ENCODE measurements around the gene EPB41L1. TPM values are rescaled to one million over a fixed set of nuclear protein-coding genes. Genes with fewer than 3 reads are reported as not detected.

Gene EPB41L1
- total RNA-seq, 1 donor from 2014 or later = 54.8 TPM

DNA sequence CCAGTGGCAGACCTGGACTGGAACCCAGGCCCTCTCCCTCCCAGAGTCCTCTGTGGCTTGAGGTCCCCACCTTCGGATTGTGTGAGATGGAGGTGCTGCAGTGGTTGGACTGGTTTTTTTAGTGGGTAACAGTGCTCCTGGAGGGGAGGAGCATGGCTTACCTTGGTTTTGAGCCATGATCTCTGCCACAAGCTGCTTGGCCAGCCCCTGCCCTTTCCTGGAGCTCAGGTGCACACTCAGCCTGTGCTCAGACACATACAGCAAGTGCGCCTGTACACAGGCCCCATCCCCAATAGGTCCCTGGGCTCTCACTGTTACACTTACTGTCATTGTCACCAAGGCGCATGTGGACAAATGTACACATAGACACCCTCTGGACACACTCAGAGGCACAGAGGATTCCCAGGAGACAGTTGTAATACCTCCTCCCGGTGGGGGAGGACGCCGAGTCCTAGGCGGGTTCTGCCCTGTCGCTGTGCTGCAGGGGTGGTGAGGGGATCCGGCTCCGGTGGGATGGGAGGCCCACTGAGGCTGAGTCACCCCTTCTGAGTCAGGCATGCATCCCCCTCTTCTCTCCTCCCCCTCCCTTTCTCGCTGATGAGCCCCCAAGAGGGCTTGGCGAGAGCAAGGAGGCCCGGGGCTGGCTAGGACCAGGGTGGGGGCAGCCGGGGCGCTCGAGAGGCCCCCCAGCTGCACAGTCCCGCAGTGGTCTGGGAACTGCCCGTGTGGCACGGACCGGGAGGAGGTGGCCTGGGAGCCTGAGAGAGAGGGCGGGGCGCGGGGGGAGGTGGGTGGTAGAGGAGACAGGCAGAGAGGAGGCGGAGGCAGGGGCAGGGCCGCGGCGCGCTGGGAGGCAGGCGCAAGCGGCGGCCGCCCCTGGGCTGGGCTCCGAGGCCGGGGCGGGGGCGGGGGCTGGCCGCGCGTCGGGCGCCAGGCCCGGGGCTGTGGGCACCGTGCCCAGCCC lies 522 bp upstream of the EPB41L1 start:
- no peak for DNase-seq (ENCODE audit: extremely low spot score in 2 of 2)
- Histone ChIP-seq H3K27me3 (no peaks in the 10 kb centered on the region), H3K9me3 (no peaks in the 10 kb centered on the region), H3K4me3 (peak overlapping the region; percentile 64 to 94), H3K27ac (peak overlapping the region; percentile 86), H3K4me1 (peaks cover 43% of the 10 kb centered on the region), H3K36me3 (no peaks in the 10 kb centered on the region)
- intact Hi-C loops (cut with DNase I) = no loop called here
- peak in 1 of 2 donors; percentile 28 for TF ChIP-seq POLR2AphosphoS5 (IDR thresholded peaks at IDR 0.05; ENCODE audit: insufficient read depth in 1 of 2, low read depth in 1 of 2)
- TF ChIP-seq POLR2A (IDR thresholded peaks at IDR 0.05) = no peak
- TF ChIP-seq, protein P1, sequence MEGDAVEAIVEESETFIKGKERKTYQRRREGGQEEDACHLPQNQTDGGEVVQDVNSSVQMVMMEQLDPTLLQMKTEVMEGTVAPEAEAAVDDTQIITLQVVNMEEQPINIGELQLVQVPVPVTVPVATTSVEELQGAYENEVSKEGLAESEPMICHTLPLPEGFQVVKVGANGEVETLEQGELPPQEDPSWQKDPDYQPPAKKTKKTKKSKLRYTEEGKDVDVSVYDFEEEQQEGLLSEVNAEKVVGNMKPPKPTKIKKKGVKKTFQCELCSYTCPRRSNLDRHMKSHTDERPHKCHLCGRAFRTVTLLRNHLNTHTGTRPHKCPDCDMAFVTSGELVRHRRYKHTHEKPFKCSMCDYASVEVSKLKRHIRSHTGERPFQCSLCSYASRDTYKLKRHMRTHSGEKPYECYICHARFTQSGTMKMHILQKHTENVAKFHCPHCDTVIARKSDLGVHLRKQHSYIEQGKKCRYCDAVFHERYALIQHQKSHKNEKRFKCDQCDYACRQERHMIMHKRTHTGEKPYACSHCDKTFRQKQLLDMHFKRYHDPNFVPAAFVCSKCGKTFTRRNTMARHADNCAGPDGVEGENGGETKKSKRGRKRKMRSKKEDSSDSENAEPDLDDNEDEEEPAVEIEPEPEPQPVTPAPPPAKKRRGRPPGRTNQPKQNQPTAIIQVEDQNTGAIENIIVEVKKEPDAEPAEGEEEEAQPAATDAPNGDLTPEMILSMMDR (IDR thresholded peaks at IDR 0.05) = no peak

DNA sequence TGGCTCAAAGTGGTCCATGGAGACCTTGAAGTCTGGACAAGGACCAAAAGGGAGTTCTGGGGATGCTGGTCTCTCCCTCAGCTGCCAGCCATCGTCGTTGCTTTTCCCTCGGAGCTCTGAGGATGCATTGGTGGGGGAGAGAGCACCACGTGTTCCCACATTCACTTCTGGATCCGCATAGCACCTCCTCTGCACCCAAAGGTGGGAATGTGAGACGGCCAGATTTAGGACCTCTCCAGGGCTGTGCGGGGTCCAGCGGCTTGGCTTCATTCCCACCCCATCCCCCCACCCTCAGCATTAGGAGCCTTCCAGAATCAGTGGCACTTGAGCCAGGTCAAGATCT lies 1.1 kb downstream of the EPB41L1 start:
- H3K4me3 ChIP-seq = peak overlapping the region; percentile 64 to 94
- no peaks in the 10 kb centered on the region for H3K27me3 ChIP-seq
- H3K36me3 ChIP-seq = no peaks in the 10 kb centered on the region
- peaks cover 36% of the 10 kb centered on the region for H3K4me1 ChIP-seq
- TF ChIP-seq POLR2AphosphoS5 (IDR thresholded peaks at IDR 0.05; ENCODE audit: insufficient read depth in 1 of 2, low read depth in 1 of 2) (no peak), POLR2A (IDR thresholded peaks at IDR 0.05) (no peak)
- TF ChIP-seq, protein P1 (IDR thresholded peaks at IDR 0.05) = no peak
- no peaks in the 10 kb centered on the region for H3K9me3 ChIP-seq
- no peak for DNase-seq (ENCODE audit: extremely low spot score in 2 of 2)
- peak overlapping the region; percentile 86 for H3K27ac ChIP-seq
- intact Hi-C loops (cut with DNase I) = no loop called here

DNA sequence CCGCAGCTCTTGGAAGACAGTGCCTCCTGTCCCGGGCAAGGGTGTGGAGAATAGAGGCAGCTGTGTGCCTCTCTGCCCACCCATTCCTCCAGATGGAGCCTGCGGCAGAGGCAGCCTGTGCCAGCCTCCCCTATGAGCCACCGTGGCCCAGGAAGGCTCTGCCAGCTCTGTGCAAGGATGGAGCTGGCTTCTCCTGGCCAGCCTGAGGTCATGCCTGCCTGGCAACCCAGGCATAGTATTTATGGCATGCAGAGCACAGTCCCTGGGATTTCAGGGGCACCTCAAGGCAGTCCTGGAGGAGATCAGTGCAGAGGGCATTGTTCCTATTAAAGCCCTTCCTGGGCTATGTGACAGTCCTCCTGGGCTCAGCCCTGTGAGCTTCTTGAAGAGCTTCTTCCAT lies 1.5 kb downstream of the EPB41L1 start:
- TF ChIP-seq, protein P1 (IDR thresholded peaks at IDR 0.05) = no peak
- Histone ChIP-seq H3K27ac (no peak overlapping the region), H3K36me3 (no peaks in the 10 kb centered on the region), H3K4me3 (no peak overlapping the region), H3K9me3 (no peaks in the 10 kb centered on the region), H3K27me3 (no peaks in the 10 kb centered on the region), H3K4me1 (peaks cover 36% of the 10 kb centered on the region)
- intact Hi-C loops (cut with DNase I) = no loop called here
- no peak for DNase-seq (ENCODE audit: extremely low spot score in 2 of 2)

DNA sequence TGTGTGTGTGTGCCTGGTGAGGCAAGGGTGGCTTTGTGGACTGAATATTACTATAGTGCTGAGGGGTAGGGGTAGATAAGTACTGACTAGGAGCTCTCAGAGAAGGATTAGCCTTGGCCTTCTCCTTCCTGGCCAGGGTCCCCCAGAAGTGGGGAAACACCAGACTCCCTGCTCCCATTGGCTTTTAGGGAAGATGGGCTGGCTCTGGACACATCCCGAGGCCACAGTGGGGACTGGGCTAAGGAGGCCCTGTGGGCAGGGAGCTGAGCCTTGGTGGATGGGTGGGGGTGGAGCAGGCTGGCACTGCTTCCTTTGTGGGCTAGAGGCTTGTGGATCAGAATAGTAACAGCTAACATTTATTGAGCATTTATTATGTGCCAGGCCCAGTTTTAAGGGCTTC lies 3.1 kb downstream of the EPB41L1 start:
- intact Hi-C loops (cut with DNase I) = no loop called here
- Histone ChIP-seq H3K4me3 (no peak overlapping the region), H3K4me1 (peaks cover 40% of the 10 kb centered on the region), H3K9me3 (no peaks in the 10 kb centered on the region), H3K27ac (no peak overlapping the region), H3K27me3 (no peaks in the 10 kb centered on the region), H3K36me3 (no peaks in the 10 kb centered on the region)
- DNase-seq (ENCODE audit: extremely low spot score in 2 of 2) = no peak
- TF ChIP-seq, protein P1 (IDR thresholded peaks at IDR 0.05) = no peak
- TF ChIP-seq POLR2AphosphoS5 (IDR thresholded peaks at IDR 0.05; ENCODE audit: insufficient read depth in 1 of 2, low read depth in 1 of 2) = no peak
- no peak for TF ChIP-seq POLR2A (IDR thresholded peaks at IDR 0.05)

DNA sequence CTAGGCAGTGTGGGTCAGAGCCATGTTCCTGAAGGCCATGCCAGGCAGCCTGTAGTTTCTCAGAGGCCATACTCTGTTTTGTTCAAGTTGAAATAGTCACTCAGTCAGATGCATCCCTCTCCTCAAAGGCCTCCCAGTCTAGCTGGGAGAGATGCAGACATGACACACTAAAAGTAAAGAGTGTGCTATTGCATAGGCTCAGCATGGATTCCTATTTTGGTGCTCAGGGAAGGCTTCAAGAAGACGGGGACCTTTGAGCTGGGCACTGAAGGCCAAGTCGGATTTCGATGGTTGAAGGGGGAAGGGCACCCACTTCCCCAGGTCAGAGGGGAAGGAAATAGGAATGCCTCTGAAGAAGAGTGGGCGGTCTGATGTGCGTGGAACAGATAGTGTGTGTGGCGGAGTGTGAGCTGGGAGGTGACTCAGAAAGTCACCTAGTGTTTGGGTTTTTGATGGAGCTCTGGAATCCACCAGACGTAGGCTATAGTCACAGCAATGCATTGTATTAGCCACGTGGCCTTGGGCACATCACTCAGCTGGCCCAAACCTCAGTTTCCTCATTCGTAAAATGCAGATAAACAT lies 3.7 kb downstream of the EPB41L1 start:
- H3K4me3 ChIP-seq = no peak overlapping the region
- H3K9me3 ChIP-seq = no peaks in the 10 kb centered on the region
- no peaks in the 10 kb centered on the region for H3K36me3 ChIP-seq
- no peak overlapping the region for H3K27ac ChIP-seq
- TF ChIP-seq, protein P1 (IDR thresholded peaks at IDR 0.05) = no peak
- no peak for TF ChIP-seq POLR2AphosphoS5 (IDR thresholded peaks at IDR 0.05; ENCODE audit: insufficient read depth in 1 of 2, low read depth in 1 of 2)
- TF ChIP-seq POLR2A (IDR thresholded peaks at IDR 0.05) = no peak
- intact Hi-C loops (cut with DNase I) = no loop called here
- peaks cover 39% of the 10 kb centered on the region for H3K4me1 ChIP-seq
- no peaks in the 10 kb centered on the region for H3K27me3 ChIP-seq
- DNase-seq (ENCODE audit: extremely low spot score in 2 of 2) = no peak

Data from vagina (tissue), 2 donors.